ENCODE results near the gene PRX.
A peak's percentile ranks its signal among the peaks of the same experiment; 100 is the strongest.
"Not testable (repeated sequence)": the region's sequence is repeated elsewhere in the genome, so short reads cannot be mapped to it uniquely, and the experiment has no call there.

Gene PRX

GRCh38 chr19:40414542-40415535 lies 1.7 kb upstream of the PRX start:
- DNase-seq: no peak

- no peak for DNase-seq
Measured at GRCh38 chr19:40412866-40413265, 312 bp downstream of the PRX start.

DNA sequence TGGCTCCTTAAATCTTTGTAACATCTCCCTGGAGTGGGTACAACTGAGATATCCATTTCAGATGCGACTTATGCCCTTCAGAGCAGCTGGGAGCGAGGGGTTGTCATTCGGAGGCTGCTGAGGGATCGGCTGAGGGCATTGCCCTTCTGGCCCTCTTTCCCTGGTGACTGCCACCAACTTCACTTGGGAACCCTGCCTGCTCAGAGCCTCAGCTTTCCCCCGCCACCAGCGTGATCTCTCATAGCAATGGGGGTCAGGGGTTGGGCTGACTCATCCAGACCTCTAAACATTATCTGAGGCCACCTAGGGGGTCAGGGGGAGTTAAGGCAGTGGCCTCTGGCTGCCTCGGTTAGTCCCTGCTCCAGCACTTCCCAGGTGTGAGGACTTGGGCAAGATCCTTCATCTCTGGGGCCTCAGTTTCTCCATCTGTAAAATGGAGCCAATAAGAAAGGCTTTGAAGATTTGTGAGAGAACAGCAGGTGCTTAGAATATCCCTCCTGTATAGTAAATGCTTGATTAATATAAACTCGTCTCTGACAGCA lies 1.1 kb downstream of the PRX start:
- DNase-seq: no peak

- DNase-seq: no peak
Measured at GRCh38 chr19:40411125-40411842, 1.9 kb downstream of the PRX start.

DNA sequence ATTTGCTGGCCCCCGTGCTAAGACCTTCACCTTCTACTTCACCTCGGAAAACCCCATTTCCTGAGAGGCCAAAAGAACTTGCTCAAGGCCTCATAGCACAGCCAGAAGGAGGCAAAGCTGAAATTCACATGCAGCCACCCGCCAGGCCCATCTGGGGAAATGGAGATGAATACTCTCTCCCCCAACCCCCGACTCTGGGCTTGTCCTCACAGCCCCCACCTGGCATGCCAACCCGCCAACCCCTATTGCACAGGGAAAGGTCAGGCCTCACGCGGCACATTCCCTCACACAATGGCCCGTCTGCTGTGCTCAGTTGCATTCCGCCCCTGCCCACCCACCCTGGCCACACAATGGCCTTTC lies 3.2 kb downstream of the PRX start:
- DNase-seq: no peak

DNA sequence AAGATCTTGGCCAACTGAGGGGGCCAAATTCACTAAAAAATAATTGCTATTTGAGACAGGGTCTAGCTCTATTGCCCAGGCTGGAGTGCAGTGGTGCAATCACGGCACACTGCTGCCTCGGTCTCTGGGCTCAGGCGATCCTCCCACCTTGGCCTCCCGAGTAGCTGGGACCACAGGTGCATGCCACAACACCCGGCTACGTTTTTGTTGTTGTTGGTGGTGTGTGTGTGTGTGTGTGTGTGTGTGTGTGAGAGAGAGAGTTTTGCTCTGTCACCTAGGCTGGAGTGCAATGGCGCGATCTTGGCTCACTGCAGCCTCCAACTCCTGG lies 4.6 kb downstream of the PRX start:
- DNase-seq: not testable (repeated sequence)

DNA sequence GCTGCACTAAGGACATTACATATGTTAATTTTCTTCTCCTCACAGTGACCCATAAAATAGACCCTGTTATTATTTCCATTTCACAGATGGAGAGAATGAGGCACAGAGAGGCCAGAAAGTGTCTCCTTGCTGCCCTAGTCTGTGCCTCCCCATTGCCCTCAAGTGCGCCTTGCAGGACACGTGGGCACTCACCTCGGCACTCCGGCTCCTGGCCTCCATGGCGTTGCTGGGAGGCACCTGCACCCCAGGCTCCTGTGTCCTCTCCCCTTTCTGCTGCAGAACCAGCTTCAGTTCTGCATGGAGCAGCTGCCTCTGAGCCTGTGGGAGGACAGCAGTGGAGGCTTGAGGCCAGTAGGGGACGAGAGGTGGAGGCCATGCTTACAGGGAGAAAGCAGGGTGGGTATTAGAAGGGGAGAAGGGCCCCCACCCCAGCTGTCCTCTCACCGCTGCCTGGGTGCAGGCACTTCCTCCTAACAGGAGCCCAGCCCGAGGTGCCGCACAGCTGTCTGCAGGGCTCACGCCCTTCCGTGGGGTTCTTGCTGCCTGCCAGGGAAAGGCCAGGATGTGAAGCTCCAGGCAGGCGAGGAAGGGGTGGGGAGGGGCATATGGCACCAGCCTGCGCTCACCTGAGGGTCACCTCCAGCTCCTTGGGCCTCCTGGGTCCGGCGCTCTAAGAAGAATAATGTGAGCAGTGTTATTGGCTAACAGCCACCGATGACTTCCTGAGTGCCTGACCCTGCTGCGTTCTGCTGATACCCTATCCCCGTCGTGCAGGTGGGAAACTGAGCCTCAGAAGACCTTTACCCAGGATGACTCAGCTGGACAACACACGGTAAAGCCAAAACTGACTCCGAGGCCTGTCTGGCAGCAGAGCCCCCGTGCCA lies 5.2 kb downstream of the PRX start:
- DNase-seq: no peak

- DNase-seq: peak; percentile 88
Measured at GRCh38 chr19:40403262-40403984, 9.8 kb downstream of the PRX start.

DNA sequence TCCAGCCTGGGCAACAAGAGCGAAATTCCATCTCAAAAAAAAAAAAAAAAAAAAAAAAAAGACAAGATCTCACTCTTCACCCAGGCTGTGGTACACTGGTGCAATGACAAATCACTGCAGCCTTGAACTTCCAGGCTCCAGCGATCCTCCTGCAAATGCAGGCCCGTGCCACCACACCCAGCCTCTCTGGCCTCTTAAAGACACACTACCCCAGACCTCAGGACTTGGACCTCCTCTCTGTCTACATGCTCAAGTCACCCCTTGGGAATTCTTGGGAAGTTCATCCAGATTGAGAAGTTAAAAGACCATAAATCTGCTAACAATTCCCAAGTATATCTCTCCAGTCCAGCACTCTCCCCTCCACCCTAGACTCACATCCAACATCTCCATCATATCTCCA lies 12.6 kb downstream of the PRX start:
- no peak for DNase-seq

GRCh38 chr19:40398417-40399131 lies 14.6 kb downstream of the PRX start:
- peak; percentile 83 for DNase-seq

GRCh38 chr19:40397568-40397906 lies 15.6 kb downstream of the PRX start:
- no peak for DNase-seq

- no peak for DNase-seq
Measured at GRCh38 chr19:40396886-40397567, 16.2 kb downstream of the PRX start.

- DNase-seq: no peak
Measured at GRCh38 chr19:40395956-40396355, 17.2 kb downstream of the PRX start.

DNA sequence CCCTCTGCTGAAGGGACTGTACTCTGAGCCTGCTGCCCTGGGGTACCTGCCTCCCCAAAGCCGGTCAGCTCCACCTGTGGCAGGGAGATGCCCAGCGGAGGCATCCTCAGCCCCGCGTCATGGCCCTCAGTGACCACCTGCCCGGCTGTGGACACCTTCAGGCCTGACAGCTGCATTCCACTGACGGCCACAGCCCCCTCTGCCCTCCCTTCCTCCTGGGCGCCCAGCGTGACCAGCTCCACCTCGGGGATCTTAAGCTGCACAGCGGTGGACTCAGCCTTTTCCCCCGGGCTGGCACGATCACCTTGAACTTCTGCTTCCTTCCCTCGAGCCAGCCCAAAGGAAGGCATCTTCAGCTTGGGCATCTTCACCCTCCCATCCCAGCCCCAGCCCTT lies 18.4 kb downstream of the PRX start:
- DNase-seq: no peak

DNA sequence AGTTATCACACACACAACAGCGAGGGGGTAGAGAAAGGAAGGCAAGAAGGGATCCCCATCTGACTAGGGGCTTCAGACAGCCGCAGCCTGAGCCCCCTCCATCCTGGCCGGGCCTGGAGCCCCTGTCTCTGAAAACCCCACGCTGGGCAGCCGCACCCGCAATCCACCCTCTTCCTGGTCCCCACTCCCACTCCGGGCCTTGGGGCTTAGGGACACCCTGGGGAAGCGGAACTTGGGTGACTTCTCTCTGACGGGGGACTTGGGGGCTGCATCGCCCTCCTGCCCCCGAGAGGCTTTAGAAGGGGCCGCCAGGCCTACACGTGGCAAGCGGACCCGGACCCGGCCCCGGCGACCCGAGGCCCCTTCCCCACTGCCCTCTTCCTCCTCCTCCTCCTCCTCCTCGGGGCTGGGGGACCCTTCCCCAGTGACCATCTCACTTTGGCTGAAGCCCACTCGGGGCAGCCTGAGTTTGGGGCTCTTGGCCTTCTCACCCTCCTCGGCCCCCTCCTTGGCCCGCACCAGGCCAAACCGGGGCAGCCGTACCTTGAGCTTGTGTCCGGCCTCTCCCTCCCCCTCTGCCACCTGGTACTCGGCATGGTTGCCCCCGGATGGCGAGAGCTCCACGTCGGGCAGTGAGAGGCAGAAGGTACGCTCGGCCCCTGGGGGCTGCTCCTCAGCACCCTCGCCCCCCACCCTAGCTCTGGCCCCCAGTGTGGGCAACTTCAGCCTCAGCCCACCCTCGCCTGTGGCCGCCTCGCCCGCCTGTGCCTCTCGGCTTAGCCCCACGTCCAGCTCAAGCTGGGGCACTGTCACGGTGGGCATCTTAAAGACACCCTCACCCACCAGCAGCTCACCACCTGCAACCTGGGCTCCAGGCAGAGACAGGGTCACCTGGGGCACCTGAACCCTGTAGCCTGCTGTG lies 19.0 kb downstream of the PRX start:
- no peak for DNase-seq

- no peak for DNase-seq
Measured at GRCh38 chr19:40392894-40393517, 20.2 kb downstream of the PRX start.

GRCh38 chr19:40392123-40392522 lies 21.1 kb downstream of the PRX start:
- no peak for DNase-seq

GRCh38 chr19:40390084-40390742 lies 23.0 kb downstream of the PRX start, which contains the start of gene HIPK4:
TSS of gene HIPK4 (minus strand) at chr19:40390181. CDS start at chr19:40389902, 279 bp downstream.
- no peak for DNase-seq
